B cell (primary cell): ENCODE results near the gene ATP10A. TPM values are rescaled to one million over a fixed set of nuclear protein-coding genes. Genes with fewer than 3 reads are reported as not detected.

ENCODE experiments used
- ATAC-seq: fragments of 200-7000 bp; cut with Tn5 transposase; one replicate; pipeline ENCODE4 v1.10.0; 2021; ENCODE audit warnings: low read depth, mild to moderate bottlenecking, moderate number of reproducible peaks, moderate library complexity
- CTCF ChIA-PET: fragments of 350-600 bp; sonication (Branson Sonifier 250); formaldehyde crosslinking; loops from one replicate; lab custom pipeline; 2021; ENCODE audit warnings: antibody characterized with exemption, inconsistent platforms; lab: Charles Lee
- POLR2A ChIA-PET: fragments of 350-600 bp; sonication (Branson Sonifier 250); formaldehyde crosslinking; loops from one replicate; lab custom pipeline; 2021; ENCODE audit warnings: antibody characterized with exemption; lab: Charles Lee
- DNase-seq: peaks from one replicate; pipeline ENCODE4 v3.0.0; 2013
- H2AFZ ChIP-seq: 2 replicates; pipeline ENCODE4 v1.6.1; 2012; ENCODE audit warnings: mild to moderate bottlenecking, low read depth, low read length; ENCODE audit not compliant: insufficient read depth, poor library complexity, severe bottlenecking
- H3K27ac ChIP-seq, 2 donors: 1 replicate in 1 of 2; 2 replicates in 1 of 2; pipeline ENCODE4 v1.5.1; 2012 to 2013; ENCODE audit warnings: low read length in 2 of 2, mild to moderate bottlenecking in 2 of 2, moderate library complexity in 1 of 2
- H3K27me3 ChIP-seq, 4 experiments: fragments of 200-600 bp in 1 of 4; sonication (generic) in 1 of 4; replicated peaks in 1 of 4; 1 replicate in 2 of 4; 2 replicates in 2 of 4; pipeline versions ENCODE4 v1.6.1 to v1.7.0; 2013 to 2016; ENCODE audit warnings: low read length in 3 of 4, mild to moderate bottlenecking in 2 of 4, mixed read lengths in 1 of 4, moderate library complexity in 1 of 4; ENCODE audit not compliant: insufficient read depth in 4 of 4, control insufficient read depth in 3 of 4; ENCODE audit errors: control extremely low read depth in 1 of 4
- H3K36me3 ChIP-seq, 2 experiments: replicated peaks in 1 of 2; 1 replicate in 1 of 2; 2 replicates in 1 of 2; pipeline versions ENCODE4 v1.6.1 to v1.7.1; 2013; ENCODE audit warnings: low read length in 1 of 2; ENCODE audit not compliant: insufficient read depth in 2 of 2, control insufficient read depth in 1 of 2; ENCODE audit errors: control extremely low read depth in 1 of 2, extremely low read depth in 1 of 2
- H3K4me1 ChIP-seq, 2 donors: fragments of 200-600 bp in 1 of 2; sonication (generic) in 1 of 2; 1 replicate in 1 of 2; 2 replicates in 1 of 2; pipeline versions ENCODE4 v1.5.1 to v1.6.1; 2013 to 2017; ENCODE audit warnings: low read length in 2 of 2; ENCODE audit not compliant: control insufficient read depth in 2 of 2, insufficient read depth in 2 of 2
- H3K4me2 ChIP-seq: replicated peaks from 2 replicates; pipeline ENCODE3; 2012; ENCODE audit warnings: mild to moderate bottlenecking, low read depth, low read length; ENCODE audit not compliant: poor library complexity, severe bottlenecking
- H3K4me3 ChIP-seq, 5 experiments: fragments of 200-600 bp in 1 of 5; sonication (generic) in 1 of 5; 1 replicate in 3 of 5; 2 replicates in 2 of 5; pipeline versions ENCODE4 v1.5.1 to v1.7.0; 2011 to 2016; ENCODE audit warnings: low read length in 4 of 5, mild to moderate bottlenecking in 4 of 5, low read depth in 2 of 5, control low read depth in 1 of 5, moderate library complexity in 1 of 5; ENCODE audit not compliant: insufficient read depth in 1 of 5; ENCODE audit errors: control extremely low read depth in 1 of 5, extremely low read depth in 1 of 5
- H3K79me2 ChIP-seq: fragments of 200-600 bp; sonication (generic); one replicate; pipeline ENCODE4 v1.6.0; 2016; ENCODE audit warnings: low read length; ENCODE audit not compliant: control insufficient read depth, insufficient read depth
- H3K9ac ChIP-seq: fragments of 200-600 bp; sonication (generic); 2 replicates; pipeline ENCODE4 v1.6.1; 2017; ENCODE audit warnings: mild to moderate bottlenecking, low read length, moderate library complexity
- H3K9me3 ChIP-seq, 3 donors: one replicate each; pipeline versions ENCODE4 v1.6.1 to v1.7.1; 2013; ENCODE audit warnings: low read length in 2 of 3; ENCODE audit not compliant: control insufficient read depth in 2 of 3, insufficient read depth in 1 of 3; ENCODE audit errors: control extremely low read depth in 1 of 3
- H4K20me1 ChIP-seq: 2 replicates; pipeline ENCODE4 v1.6.0; 2012; ENCODE audit warnings: mild to moderate bottlenecking, low read length; ENCODE audit not compliant: insufficient read depth, control insufficient read depth, poor library complexity, severe bottlenecking
- H3K27ac Mint-ChIP-seq: one replicate; pipeline ENCODE4 v1.8.0; 2021; ENCODE audit warnings: mixed read lengths
- H3K27me3 Mint-ChIP-seq: one replicate; pipeline ENCODE4 v1.8.0; 2021; ENCODE audit warnings: mixed read lengths
- H3K4me1 Mint-ChIP-seq: one replicate; pipeline ENCODE4 v1.8.0; 2021; ENCODE audit warnings: mixed read lengths
- H3K4me3 Mint-ChIP-seq: one replicate; pipeline ENCODE4 v1.8.0; 2021; ENCODE audit warnings: mixed read lengths
- H3K9me3 Mint-ChIP-seq: one replicate; pipeline ENCODE4 v1.8.0; 2022; ENCODE audit warnings: mixed read lengths; ENCODE audit not compliant: insufficient read depth
- EZH2 ChIP-seq: IDR thresholded peaks from 2 replicates; pipeline ENCODE4 v1.6.1; 2012; ENCODE audit warnings: borderline replicate concordance, low read depth, mild to moderate bottlenecking, moderate library complexity, low read length; ENCODE audit not compliant: insufficient read depth, poor library complexity, severe bottlenecking
- WGBS: methylation state at CpG from one replicate; pipeline ENCODE4 v1.1.5; 2013; ENCODE audit warnings: missing lambda C conversion rate; ENCODE audit not compliant: insufficient coverage; 5-methylcytosine and 5-hydroxymethylcytosine counted together
- intact Hi-C: fragments of 100-400 bp; cut with micrococcal nuclease; formaldehyde crosslinking; loops from one replicate; pipeline ENCODE4 v1.10.0; 2022
- polyA plus RNA-seq: library from polyadenylated mRNA; depleted of rRNA; stranded (reverse); fragments of >200 nt; gene quantifications from 2 replicates; pipeline ENCODE4 v1.2.3, GENCODE V29; 2012
- total RNA-seq, 2 donors: library from RNA; stranded (reverse); fragments of 120-200 nt in 1 of 2; gene quantifications; 1 replicate in 1 of 2; 2 replicates in 1 of 2; pipeline versions ENCODE4 v1.2.3 to v1.2.4, GENCODE V29; 2013 to 2022
- TF ChIP-seq, protein P1 (sequence below): fragments of 200-600 bp; IDR thresholded peaks from one replicate; pipeline ENCODE4 v1.8.0; 2022; ENCODE audit warnings: antibody characterized with exemption, mild to moderate bottlenecking

Gene ATP10A
- total and polyA plus RNA-seq, 2 donors (not counting 1 experiment from before 2014, with no cell fraction given) = 0.21 to 0.22 TPM

DNA sequence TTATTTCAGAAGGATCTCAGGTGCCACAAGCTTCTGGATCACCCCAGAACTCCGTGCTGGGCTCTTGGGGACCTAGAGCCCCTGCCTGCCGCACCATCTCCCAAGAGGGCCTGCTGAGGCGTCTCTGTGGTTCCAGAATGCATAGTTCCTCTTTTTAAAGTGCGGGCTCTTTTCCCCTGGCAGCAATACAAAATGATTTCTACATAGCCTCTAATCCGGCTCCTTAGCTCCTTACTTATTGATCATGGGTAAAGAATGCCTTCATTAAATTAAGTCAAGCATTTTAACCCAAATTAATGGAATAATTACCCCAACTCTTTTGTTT lies 121.9 kb downstream of the ATP10A start:
- peak overlapping the region; percentile 50 for H3K4me3 Mint-ChIP-seq
- peaks cover 17% of the 10 kb centered on the region for H3K4me1 Mint-ChIP-seq
- Histone ChIP-seq H3K27ac (no peak overlapping the region), H3K79me2 (no peaks in the 10 kb centered on the region), H3K9me3 (no peaks in the 10 kb centered on the region), H3K27me3 (peaks cover 0 to 4% (median 0%) of the 10 kb centered on the region in 4 experiments), H3K36me3 (no peaks in the 10 kb centered on the region), H3K9ac (no peak overlapping the region), H2AFZ (peak overlapping the region; percentile 8), H3K4me3 (peak overlapping the region in 1 of 5 experiments; percentile 16), H3K4me2 (peak overlapping the region; percentile 60), H3K4me1 (peaks cover 18 to 21% of the 10 kb centered on the region in 2 donors), H4K20me1 (no peaks in the 10 kb centered on the region)
- H3K27me3 Mint-ChIP-seq = peaks cover 58% of the 10 kb centered on the region
- H3K9me3 Mint-ChIP-seq = no peaks in the 10 kb centered on the region
- no peak overlapping the region for H3K27ac Mint-ChIP-seq
- intact Hi-C loops = no loop called here
- CTCF ChIA-PET = interaction anchor here (1.2 kb wide), 1 partner anchor 193 kb away, joined by 4 read pairs; no protein-coding TSS in a partner anchor
- DNase-seq (peak; percentile 51), ATAC-seq (peak; percentile 65)
- POLR2A ChIA-PET = no interaction called here
- WGBS = 10% methylated on average over 2 of the region's 5 CpGs
- TF ChIP-seq, protein P1, sequence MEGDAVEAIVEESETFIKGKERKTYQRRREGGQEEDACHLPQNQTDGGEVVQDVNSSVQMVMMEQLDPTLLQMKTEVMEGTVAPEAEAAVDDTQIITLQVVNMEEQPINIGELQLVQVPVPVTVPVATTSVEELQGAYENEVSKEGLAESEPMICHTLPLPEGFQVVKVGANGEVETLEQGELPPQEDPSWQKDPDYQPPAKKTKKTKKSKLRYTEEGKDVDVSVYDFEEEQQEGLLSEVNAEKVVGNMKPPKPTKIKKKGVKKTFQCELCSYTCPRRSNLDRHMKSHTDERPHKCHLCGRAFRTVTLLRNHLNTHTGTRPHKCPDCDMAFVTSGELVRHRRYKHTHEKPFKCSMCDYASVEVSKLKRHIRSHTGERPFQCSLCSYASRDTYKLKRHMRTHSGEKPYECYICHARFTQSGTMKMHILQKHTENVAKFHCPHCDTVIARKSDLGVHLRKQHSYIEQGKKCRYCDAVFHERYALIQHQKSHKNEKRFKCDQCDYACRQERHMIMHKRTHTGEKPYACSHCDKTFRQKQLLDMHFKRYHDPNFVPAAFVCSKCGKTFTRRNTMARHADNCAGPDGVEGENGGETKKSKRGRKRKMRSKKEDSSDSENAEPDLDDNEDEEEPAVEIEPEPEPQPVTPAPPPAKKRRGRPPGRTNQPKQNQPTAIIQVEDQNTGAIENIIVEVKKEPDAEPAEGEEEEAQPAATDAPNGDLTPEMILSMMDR = no peak
- no peak for TF ChIP-seq EZH2

DNA sequence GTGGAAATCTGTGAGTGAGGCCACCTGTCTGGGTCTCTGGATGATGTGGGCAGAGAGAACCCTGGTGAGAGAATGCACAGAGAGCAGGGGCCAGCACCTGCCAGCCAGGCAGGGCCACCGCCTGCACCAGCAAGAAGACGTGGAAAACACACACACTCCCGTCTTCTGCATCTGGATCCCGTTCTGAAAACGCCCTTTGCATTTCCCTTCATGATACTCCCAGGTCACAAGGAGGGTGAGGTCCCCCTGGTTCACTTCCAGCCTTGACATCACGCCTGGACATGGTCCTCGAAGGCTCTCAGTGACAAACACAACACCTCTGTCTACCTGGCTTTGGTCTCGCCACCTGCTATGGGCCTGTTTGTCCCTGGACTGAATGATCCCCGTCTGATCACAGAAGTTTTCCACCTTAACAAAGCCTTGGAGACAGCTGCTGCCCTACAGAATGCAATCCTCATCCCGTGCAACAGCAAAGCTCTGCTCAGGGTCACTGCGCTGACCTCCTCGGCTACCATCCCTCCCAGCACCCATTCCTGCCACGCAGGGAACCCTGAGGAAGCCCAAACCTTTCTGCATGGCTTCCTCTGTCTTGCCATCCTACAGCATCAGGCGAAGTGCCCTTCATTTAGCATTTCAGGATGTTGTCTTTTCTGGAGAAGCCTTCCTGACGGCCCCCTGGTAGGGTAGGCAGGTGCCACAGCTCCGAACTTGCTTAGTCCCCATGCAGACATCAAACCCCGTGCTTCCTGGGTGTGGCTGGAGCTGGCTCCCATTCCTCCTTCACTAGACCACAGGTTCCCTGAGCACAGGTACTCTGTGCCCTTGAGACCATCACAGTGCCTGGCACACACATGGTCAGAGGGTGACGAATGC lies 122.5 kb downstream of the ATP10A start:
- no peak for ATAC-seq
- H3K4me3 Mint-ChIP-seq = peak overlapping the region; percentile 50
- no peaks in the 10 kb centered on the region for H4K20me1 ChIP-seq
- 65% methylated on average over 17 of the region's 18 CpGs for WGBS
- H3K27me3 ChIP-seq = peaks cover 0 to 4% (median 0%) of the 10 kb centered on the region in 4 experiments
- no peak overlapping the region for H3K9ac ChIP-seq
- H3K27ac ChIP-seq = no peak overlapping the region
- peak overlapping the region in 1 of 5 experiments; percentile 16 for H3K4me3 ChIP-seq
- no peak overlapping the region for H3K27ac Mint-ChIP-seq
- peak overlapping the region; percentile 60 for H3K4me2 ChIP-seq
- CTCF ChIA-PET = interaction anchor here (1.0 to 1.2 kb wide), 2 partner anchors 193 to 520 kb away, joined by 4 to 5 read pairs; no protein-coding TSS in a partner anchor
- TF ChIP-seq, protein P1 = no peak
- no peak for TF ChIP-seq EZH2
- H3K36me3 ChIP-seq = no peaks in the 10 kb centered on the region
- H3K4me1 ChIP-seq = peaks cover 18 to 21% of the 10 kb centered on the region in 2 donors
- no peaks in the 10 kb centered on the region for H3K9me3 Mint-ChIP-seq
- DNase-seq = no peak
- intact Hi-C loops = no loop called here
- peaks cover 17% of the 10 kb centered on the region for H3K4me1 Mint-ChIP-seq
- H2AFZ ChIP-seq = peak overlapping the region; percentile 8
- POLR2A ChIA-PET = no interaction called here
- H3K27me3 Mint-ChIP-seq = peaks cover 59% of the 10 kb centered on the region
- H3K79me2 ChIP-seq = no peaks in the 10 kb centered on the region
- H3K9me3 ChIP-seq = no peaks in the 10 kb centered on the region
